ENCODE data around the gene STING1.

Gene STING1

GRCh38 chr5:139439013-139439903 lies 43.3 kb downstream of the STING1 start, which contains the start of gene DNAJC18:
TSS of gene DNAJC18 (minus strand) at chr5:139439525. CDS start at chr5:139439445, 80 bp downstream.
- H3K4me3 ChIP-seq (ENCODE audit: low read depth, low read length): peak within 1 kb of the TSS; percentile 80
- peak; percentile 67 for DNase-seq (ENCODE audit: low read depth)
- TF ChIP-seq, protein P1, sequence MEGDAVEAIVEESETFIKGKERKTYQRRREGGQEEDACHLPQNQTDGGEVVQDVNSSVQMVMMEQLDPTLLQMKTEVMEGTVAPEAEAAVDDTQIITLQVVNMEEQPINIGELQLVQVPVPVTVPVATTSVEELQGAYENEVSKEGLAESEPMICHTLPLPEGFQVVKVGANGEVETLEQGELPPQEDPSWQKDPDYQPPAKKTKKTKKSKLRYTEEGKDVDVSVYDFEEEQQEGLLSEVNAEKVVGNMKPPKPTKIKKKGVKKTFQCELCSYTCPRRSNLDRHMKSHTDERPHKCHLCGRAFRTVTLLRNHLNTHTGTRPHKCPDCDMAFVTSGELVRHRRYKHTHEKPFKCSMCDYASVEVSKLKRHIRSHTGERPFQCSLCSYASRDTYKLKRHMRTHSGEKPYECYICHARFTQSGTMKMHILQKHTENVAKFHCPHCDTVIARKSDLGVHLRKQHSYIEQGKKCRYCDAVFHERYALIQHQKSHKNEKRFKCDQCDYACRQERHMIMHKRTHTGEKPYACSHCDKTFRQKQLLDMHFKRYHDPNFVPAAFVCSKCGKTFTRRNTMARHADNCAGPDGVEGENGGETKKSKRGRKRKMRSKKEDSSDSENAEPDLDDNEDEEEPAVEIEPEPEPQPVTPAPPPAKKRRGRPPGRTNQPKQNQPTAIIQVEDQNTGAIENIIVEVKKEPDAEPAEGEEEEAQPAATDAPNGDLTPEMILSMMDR (IDR thresholded peaks at IDR 0.05; ENCODE audit: control insufficient read depth, extremely low read depth, insufficient read depth): no peak

DNA sequence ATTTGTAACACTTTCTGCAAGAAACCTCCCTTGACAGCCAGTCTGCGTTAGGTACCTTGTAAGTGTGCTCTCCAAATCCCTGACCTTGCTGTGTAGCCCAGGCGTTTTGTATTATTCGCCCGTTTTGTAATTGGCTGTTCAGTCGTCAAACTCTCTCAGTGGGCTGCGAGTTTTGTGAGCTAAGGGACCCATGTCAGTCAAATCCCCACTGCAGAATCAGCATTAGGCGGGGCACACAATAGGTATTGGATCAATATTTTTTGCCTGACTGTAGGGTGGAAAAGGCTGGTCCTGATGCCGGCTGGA lies 43.9 kb downstream of the STING1 start:
- H3K4me3 ChIP-seq (ENCODE audit: low read depth, low read length): peak overlapping the region; percentile 80
- TF ChIP-seq, protein P1 (IDR thresholded peaks at IDR 0.05; ENCODE audit: control insufficient read depth, extremely low read depth, insufficient read depth): no peak
- DNase-seq (ENCODE audit: low read depth): no peak

DNA sequence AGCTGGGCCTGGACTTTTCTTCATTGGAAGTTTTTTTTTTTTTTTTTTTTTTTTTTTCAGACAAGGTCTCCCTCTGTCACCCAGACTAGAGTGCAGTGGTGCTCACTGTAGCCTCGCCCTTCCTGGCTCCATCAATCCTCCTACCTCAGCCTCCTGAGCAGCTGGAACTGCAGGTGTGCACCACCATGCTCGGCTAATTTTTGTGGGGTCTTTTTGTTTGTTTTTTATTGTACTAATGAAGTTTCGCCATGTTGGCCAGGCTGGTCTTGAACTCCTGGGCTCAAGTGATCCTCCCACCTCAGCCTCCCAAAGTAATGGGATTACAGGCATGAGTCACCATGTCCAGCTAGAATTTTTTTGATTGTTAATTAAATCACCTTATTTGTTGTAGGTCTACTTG lies 46.9 kb downstream of the STING1 start:
- TF ChIP-seq, protein P1 (IDR thresholded peaks at IDR 0.05; ENCODE audit: control insufficient read depth, extremely low read depth, insufficient read depth): no peak
- no peak overlapping the region for H3K4me3 ChIP-seq (ENCODE audit: low read depth, low read length)
- DNase-seq (ENCODE audit: low read depth): no peak

DNA sequence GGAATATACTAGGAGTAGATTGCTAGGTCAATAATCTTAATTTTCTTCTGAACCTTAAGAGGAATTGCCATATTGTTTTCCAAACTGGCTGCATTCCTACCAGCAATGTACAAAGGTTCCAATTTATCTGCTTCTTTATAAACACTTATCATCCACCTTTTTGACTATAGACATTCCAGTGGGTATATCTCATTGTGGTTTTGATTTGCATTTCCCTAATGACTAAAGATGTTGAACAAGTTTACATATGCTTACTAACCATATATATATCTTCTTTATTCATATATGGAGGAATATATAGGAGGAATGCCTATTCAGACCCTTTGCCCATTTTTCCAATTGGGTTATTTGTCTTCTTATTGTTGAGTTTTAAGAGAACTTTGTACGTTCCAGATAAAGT lies 50.9 kb downstream of the STING1 start:
- TF ChIP-seq, protein P1 (IDR thresholded peaks at IDR 0.05; ENCODE audit: control insufficient read depth, extremely low read depth, insufficient read depth): no peak
- no peak for DNase-seq (ENCODE audit: low read depth)
- H3K4me3 ChIP-seq (ENCODE audit: low read depth, low read length): no peak overlapping the region

- TF ChIP-seq, protein P1 (IDR thresholded peaks at IDR 0.05; ENCODE audit: control insufficient read depth, extremely low read depth, insufficient read depth): no peak
- no peak overlapping the region for H3K4me3 ChIP-seq (ENCODE audit: low read depth, low read length)
- no peak for DNase-seq (ENCODE audit: low read depth)
Observed at GRCh38 chr5:139430015-139430414, 52.5 kb downstream of the STING1 start.

GRCh38 chr5:139426203-139426885 lies 56.2 kb downstream of the STING1 start:
- H3K4me3 ChIP-seq (ENCODE audit: low read depth, low read length): no peak overlapping the region
- TF ChIP-seq, protein P1 (IDR thresholded peaks at IDR 0.05; ENCODE audit: control insufficient read depth, extremely low read depth, insufficient read depth): no peak
- DNase-seq (ENCODE audit: low read depth): no peak

Data from LNCaP clone FGC (cell line).